HepG2 (cell line): Measurements from ENCODE around the gene CALU. TPM values are rescaled to one million over a fixed set of nuclear protein-coding genes. Genes with fewer than 3 reads are reported as not detected.

Experiments used
- ARID3A ChIP-seq: IDR thresholded peaks from 2 replicates; pipeline ENCODE4 v1.6.1; 2012; ENCODE audit warnings: low read depth, low read length, improper control_type of control experiment
- DNMT3B ChIP-seq: conservative IDR thresholded peaks from 2 replicates; pipeline ENCODE4 v1.6.1; 2016; ENCODE audit warnings: missing biosample characterization, control low read depth
- ETS1 ChIP-seq: sonication (generic); formaldehyde crosslinking; IDR thresholded peaks from 2 replicates; pipeline ENCODE4 v1.4.0; 2020; ENCODE audit warnings: missing genetic modification reagents
- GMEB1 ChIP-seq: sonication (generic); formaldehyde crosslinking; IDR thresholded peaks from 2 replicates; pipeline ENCODE4 v1.5.1; 2020; ENCODE audit warnings: missing genetic modification reagents, mild to moderate bottlenecking, borderline replicate concordance
- KLF9 ChIP-seq: IDR thresholded peaks from 2 replicates; pipeline ENCODE4 v1.6.1; 2016; ENCODE audit warnings: low read depth
- NR2F2 ChIP-seq: IDR thresholded peaks from 2 replicates; pipeline ENCODE4 v1.6.1; 2012; ENCODE audit warnings: low read depth, inconsistent platforms, borderline replicate concordance
- ZKSCAN1 ChIP-seq: fragments of 150-350 bp; IDR thresholded peaks from 2 replicates; pipeline ENCODE4 v1.6.1; 2014; ENCODE audit warnings: low read length
- ZNF207 ChIP-seq: fragments of 450-650 bp; IDR thresholded peaks from 2 replicates; pipeline ENCODE4 v1.6.1; 2016; ENCODE audit warnings: antibody characterized with exemption, borderline replicate concordance
- ZNF275 ChIP-seq: sonication (generic); formaldehyde crosslinking; IDR thresholded peaks from 2 replicates; pipeline ENCODE4 v1.8.0; 2022; ENCODE audit warnings: missing genetic modification reagents, mild to moderate bottlenecking, inconsistent platforms, borderline replicate concordance
- ZNF556 ChIP-seq: sonication (generic); formaldehyde crosslinking; IDR thresholded peaks from 2 replicates; pipeline ENCODE4 v1.4.0; 2020; ENCODE audit warnings: mild to moderate bottlenecking, missing genetic modification reagents, borderline replicate concordance
- polyA plus RNA-seq, 8 experiments: library from polyadenylated mRNA; depleted of rRNA in 3 of 8; stranded (reverse) in 7 of 8; unstranded in 1 of 8; fragments of >200 nt; fragmentation: Illumina TruSeq in 4 of 8; extraction: Trizol in 4 of 8; gene quantifications; 2 replicates each; pipeline versions ENCODE4 v1.2.1 to v1.2.3, GENCODE V29; 2011 to 2016; ENCODE audit warnings: low read depth in 4 of 8, missing spikeins in 1 of 8, mixed read lengths in 1 of 8; ENCODE audit not compliant: insufficient read depth in 1 of 8
- total RNA-seq, 5 experiments: library from RNA; depleted of rRNA; stranded (reverse); fragments of >200 nt; fragmentation: Illumina TruSeq; extraction: Trizol; gene quantifications; 2 replicates each; pipeline ENCODE4 v1.2.3, GENCODE V29; 2016; ENCODE audit warnings: low read depth in 1 of 5

Gene CALU
- total and polyA plus RNA-seq, 2 of the 13 experiments (the other 11 are each of a cell fraction or from before 2014, with no cell fraction given) = 198 to 252 TPM

- TF ChIP-seq GMEB1 (CRISPR knock-in tag) (no peak), ARID3A (no peak), DNMT3B (CRISPR knock-in tag) (no peak), NR2F2 (no peak), ETS1 (CRISPR knock-in tag) (no peak), ZKSCAN1 (no peak), ZNF556 (no peak), ZNF207 (no peak), KLF9 (CRISPR knock-in tag) (no peak), ZNF275 (CRISPR knock-in tag) (no peak)
Measured at GRCh38 chr7:128718967-128719642, 20.1 kb upstream of the CALU start (continued).
